ENCODE data around the gene NR6A1. TPM values are rescaled to one million over a fixed set of nuclear protein-coding genes. Genes with fewer than 3 reads are reported as not detected.

NR6A1 gene
- total and polyA plus RNA-seq, 2 of the 8 experiments (the other 6 are each of a cell fraction or from before 2014, with no cell fraction given) = 93.2 to 237 TPM

GRCh38 chr9:124814164-124814535, 43.0 kb upstream of the NR6A1 start:
- Histone ChIP-seq H3K4me2 (ENCODE audit: insufficient read depth in 1 of 2, low read depth in 2 of 2, low read length in 2 of 2) (no peak overlapping the region), H3K27me3 (replicated peaks in 1 of 4; ENCODE audit: control insufficient read depth in 3 of 4, extremely low read depth in 1 of 4, insufficient read depth in 3 of 4, low read length in 3 of 4) (no peaks in the 10 kb centered on the region), H2BK5ac (ENCODE audit: low read depth, low read length) (no peak overlapping the region), H3K79me1 (ENCODE audit: low read depth, low read length) (no peaks in the 10 kb centered on the region), H2BK20ac (ENCODE audit: low read length) (no peak overlapping the region), H2BK12ac (ENCODE audit: low read depth, low read length) (no peak overlapping the region), H3K27ac (ENCODE audit: low read depth, low read length) (no peak overlapping the region), H3K14ac (ENCODE audit: insufficient read length) (no peak overlapping the region), H3K9me3 (ENCODE audit: insufficient read depth in 2 of 2, low read depth in 1 of 2, low read length in 1 of 2) (no peaks in the 10 kb centered on the region), H3K4me1 (replicated peaks in 1 of 4; ENCODE audit: control insufficient read depth in 3 of 4, insufficient read depth in 4 of 4, low read length in 3 of 4) (peaks cover 10 to 23% (median 16%) of the 10 kb centered on the region in 4 experiments), H4K20me1 (replicated peaks in 1 of 2; ENCODE audit: control insufficient read depth in 1 of 2, insufficient read depth in 2 of 2, low read length in 2 of 2) (no peaks in the 10 kb centered on the region), H3K18ac (ENCODE audit: extremely low read depth, low read length) (0 out of 2 replicates have a peak overlapping the region, but pooled peaks have one; percentile 3), H3K36me3 (ENCODE audit: control insufficient read depth in 2 of 4, insufficient read depth in 4 of 4, low read length in 3 of 4) (no peaks in the 10 kb centered on the region), H3K56ac (replicated peaks; ENCODE audit: insufficient read length, low read depth, low read length) (no peak overlapping the region), H3K23me2 (ENCODE audit: low read depth, low read length) (peaks cover 2% of the 10 kb centered on the region; the same call in 1 of the 2 replicates), H4K5ac (ENCODE audit: insufficient read length, low read depth, low read length) (no peak overlapping the region), H2AK5ac (ENCODE audit: low read depth, low read length) (no peak overlapping the region), H3K79me2 (ENCODE audit: control insufficient read depth in 1 of 2, insufficient read depth in 2 of 2, low read length in 2 of 2) (no peaks in the 10 kb centered on the region), H2AFZ (ENCODE audit: low read length) (no peak overlapping the region), H3K4ac (replicated peaks; ENCODE audit: insufficient read length, low read depth, low read length) (no peak overlapping the region), H2BK120ac (replicated peaks; ENCODE audit: low read depth, low read length) (no peak overlapping the region), H3K23ac (ENCODE audit: insufficient read length) (no peak overlapping the region), H3K9ac (replicated peaks in 1 of 4; ENCODE audit: extremely low read depth in 1 of 4, low read depth in 3 of 4, low read length in 3 of 4) (no peak overlapping the region), H3K4me3 (ENCODE audit: extremely low read depth in 1 of 4, insufficient read depth in 2 of 4, low read depth in 3 of 4, low read length in 4 of 4) (no peak overlapping the region), H4K8ac (ENCODE audit: extremely low read depth, insufficient read depth, low read length) (no peak overlapping the region), H4K91ac (replicated peaks; ENCODE audit: insufficient read length, low read length) (no peak overlapping the region), H2BK15ac (ENCODE audit: low read length) (no peak overlapping the region)
- DNase-seq (ENCODE audit: low read depth in 1 of 2, low spot score in 2 of 2) = no peak
- POLR2A ChIA-PET (ENCODE audit: partially characterized antibody) = interaction anchor here (0.8 to 5.9 kb wide), 4 partner anchors 25 to 48 kb away, joined by 3 to 23 read pairs (median 6); partner anchors contain the start of genes ARPC5L, NR6A1 and RPL35
- WGBS, 2 experiments (ENCODE audit: extremely low coverage in 1 of 2, insufficient coverage in 1 of 2, insufficient read length in 1 of 2, insufficient replicate concordance in 2 of 2, low coverage in 1 of 2, low lambda C conversion rate in 2 of 2, missing lambda C conversion rate in 1 of 2) = 96% methylated on average over 5 of the region's 5 CpGs; no CpG with 5 or more reads in 1 of the 2 experiments
- no peak for FAIRE-seq
- CTCF ChIA-PET (ENCODE audit: partially characterized antibody) = interaction anchor here (0.7 to 65.2 kb wide), 8 partner anchors 12 to 196 kb away, joined by 3 to 1529 read pairs (median 3); partner anchors contain the start of genes ARPC5L, NR6A1, OLFML2A and RPL35
- TF ChIP-seq MAFK (IDR thresholded peaks at IDR 0.05; ENCODE audit: low read depth, low read length) = no peak
- TF ChIP-seq CTCF (IDR thresholded peaks at IDR 0.05; ENCODE audit: control extremely low read depth in 1 of 3, insufficient read depth in 1 of 3, low read depth in 1 of 3, low read length in 3 of 3) = no peak
- TF ChIP-seq SP2 (IDR thresholded peaks at IDR 0.05; ENCODE audit: low read length) = no peak
- no peak for TF ChIP-seq SRF (IDR thresholded peaks at IDR 0.05; ENCODE audit: low read depth, low read length)
- no peak for TF ChIP-seq ZNF274 (IDR thresholded peaks at IDR 0.05; ENCODE audit: borderline replicate concordance, extremely low read depth, low read length)
- no peak for TF ChIP-seq EP300 (IDR thresholded peaks at IDR 0.05; ENCODE audit: borderline replicate concordance in 1 of 2, low read depth in 2 of 2, low read length in 2 of 2)
- TF ChIP-seq CBX5 (IDR thresholded peaks at IDR 0.05; ENCODE audit: low read depth, low read length) = no peak
- no peak for TF ChIP-seq RFX5 (IDR thresholded peaks at IDR 0.05; ENCODE audit: borderline replicate concordance, low read depth, low read length)
- TF ChIP-seq CTBP2 (IDR thresholded peaks at IDR 0.05; ENCODE audit: borderline replicate concordance, insufficient read depth, insufficient read length, low read length) = no peak
- no peak for TF ChIP-seq E2F6 (IDR thresholded peaks at IDR 0.05)

Measured in H1 (cell line).